Fibroblast of mammary gland (primary cell): ENCODE results near the gene NHLRC1.

Source experiments
- DNase-seq: peaks from one replicate; pipeline ENCODE4 v3.0.0-alpha.2; 2010; ENCODE audit warnings: low read depth
- H3K4me3 ChIP-seq: 2 replicates; pipeline ENCODE4 v1.5.1; 2011; ENCODE audit warnings: low read depth, mild to moderate bottlenecking, low read length, moderate library complexity; ENCODE audit not compliant: control insufficient read depth
- TF ChIP-seq, protein P1 (sequence below): conservative IDR thresholded peaks from 2 replicates; pipeline ENCODE4 v1.5.1; 2011; ENCODE audit warnings: low read depth, low read length, inconsistent platforms; ENCODE audit not compliant: control insufficient read depth, insufficient read depth

Gene NHLRC1

GRCh38 chr6:18161431-18161830, 39.0 kb upstream of the NHLRC1 start:
- H3K4me3 ChIP-seq: no peak overlapping the region
- DNase-seq: no peak
- TF ChIP-seq, protein P1, sequence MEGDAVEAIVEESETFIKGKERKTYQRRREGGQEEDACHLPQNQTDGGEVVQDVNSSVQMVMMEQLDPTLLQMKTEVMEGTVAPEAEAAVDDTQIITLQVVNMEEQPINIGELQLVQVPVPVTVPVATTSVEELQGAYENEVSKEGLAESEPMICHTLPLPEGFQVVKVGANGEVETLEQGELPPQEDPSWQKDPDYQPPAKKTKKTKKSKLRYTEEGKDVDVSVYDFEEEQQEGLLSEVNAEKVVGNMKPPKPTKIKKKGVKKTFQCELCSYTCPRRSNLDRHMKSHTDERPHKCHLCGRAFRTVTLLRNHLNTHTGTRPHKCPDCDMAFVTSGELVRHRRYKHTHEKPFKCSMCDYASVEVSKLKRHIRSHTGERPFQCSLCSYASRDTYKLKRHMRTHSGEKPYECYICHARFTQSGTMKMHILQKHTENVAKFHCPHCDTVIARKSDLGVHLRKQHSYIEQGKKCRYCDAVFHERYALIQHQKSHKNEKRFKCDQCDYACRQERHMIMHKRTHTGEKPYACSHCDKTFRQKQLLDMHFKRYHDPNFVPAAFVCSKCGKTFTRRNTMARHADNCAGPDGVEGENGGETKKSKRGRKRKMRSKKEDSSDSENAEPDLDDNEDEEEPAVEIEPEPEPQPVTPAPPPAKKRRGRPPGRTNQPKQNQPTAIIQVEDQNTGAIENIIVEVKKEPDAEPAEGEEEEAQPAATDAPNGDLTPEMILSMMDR: no peak

DNA sequence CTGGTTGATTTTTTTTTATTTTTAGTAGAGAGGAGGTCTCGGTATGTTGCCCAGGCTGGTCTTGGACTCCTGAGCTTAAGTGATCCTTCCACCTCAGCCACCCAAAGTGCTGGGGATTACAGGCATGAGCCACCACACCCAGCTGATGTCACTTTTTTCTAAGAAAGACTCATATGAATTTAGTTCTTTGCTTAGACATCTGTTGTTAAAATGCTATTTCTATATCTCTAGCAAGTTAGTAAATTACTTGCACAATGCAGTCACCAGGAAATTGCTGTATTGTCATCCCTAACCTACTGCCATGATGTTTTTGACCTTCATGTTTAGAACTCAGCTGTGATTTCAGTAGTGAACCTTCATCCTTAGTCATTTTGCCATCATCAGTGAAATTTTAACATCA, 38.4 kb upstream of the NHLRC1 start:
- TF ChIP-seq, protein P1: no peak
- DNase-seq: no peak
- H3K4me3 ChIP-seq: no peak overlapping the region

DNA sequence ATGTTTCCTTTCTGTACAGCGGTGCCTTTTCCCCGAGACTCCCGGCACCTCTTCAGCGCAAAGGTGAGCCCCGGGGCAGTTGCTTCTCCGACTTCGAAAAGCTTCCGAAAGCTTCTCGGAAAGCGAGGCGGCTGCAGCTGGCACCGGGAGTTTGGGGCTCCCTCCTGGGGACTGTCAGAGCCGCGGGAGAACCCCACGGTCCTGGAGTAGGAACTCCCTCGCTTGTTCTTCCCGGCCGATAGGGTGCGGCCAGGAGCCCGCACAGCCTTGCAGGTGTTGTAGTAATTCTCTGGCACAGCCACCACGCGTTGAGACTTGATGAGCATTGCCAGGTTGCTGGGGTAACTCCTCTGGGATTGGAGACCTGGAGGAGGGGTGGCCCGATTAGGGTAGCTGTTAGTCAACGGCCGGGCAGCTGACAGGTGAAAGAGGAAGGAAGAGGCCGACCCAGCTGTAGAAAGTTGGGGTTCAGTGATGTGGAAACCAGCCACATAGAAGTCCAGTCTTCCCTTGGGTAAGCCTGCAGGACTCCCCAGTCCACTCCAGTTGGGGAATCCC, 33.5 kb upstream of the NHLRC1 start:
- peak overlapping the region; percentile 89 for H3K4me3 ChIP-seq
- TF ChIP-seq, protein P1: peak; percentile 13
- DNase-seq: no peak

DNA sequence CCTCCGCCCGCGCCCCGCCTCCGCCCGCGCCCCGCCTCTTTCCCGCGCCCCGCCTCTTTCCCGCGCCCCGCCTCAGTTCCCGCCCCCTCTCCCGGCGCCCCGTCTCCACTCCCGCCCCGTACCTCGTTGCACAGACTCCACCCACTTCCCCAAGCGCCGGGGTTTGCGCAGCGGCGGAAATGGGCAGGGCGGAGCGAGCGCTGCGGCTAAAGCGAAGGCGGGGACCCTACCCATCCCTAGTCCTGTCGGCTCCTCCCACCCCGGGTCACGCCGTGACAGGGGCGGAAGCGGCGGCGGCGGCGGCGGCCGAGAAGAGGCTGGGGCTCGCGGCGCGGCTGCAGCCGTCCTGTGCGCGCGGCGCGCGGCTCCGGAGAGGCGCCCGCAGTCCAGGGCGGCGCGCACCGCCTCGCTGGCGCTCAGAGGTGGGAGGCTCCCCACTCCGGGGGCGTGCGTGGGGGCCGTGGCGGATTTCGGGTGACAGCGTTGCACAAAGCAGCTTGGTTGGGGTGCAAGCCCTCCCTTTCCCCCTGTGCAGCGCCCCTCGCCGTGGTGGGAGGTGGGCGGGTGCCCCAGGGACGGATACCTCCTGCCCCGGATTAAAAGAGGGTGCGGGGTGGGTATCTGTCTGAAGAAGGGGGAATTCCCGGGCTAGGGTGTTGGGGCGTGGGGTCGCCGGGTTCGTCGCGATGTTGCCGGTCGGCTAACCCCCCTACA, 32.8 kb upstream of the NHLRC1 start, which contains the start of gene KDM1B:
KDM1B (plus strand) TSS at position 273 of the 714 bp plus-strand sequence. CDS start 4,474 bp downstream, outside the sequence.
- peak; percentile 96 for DNase-seq
- H3K4me3 ChIP-seq: peak within 1 kb of the TSS; percentile 98
- TF ChIP-seq, protein P1: no peak

- DNase-seq: no peak
- TF ChIP-seq, protein P1: no peak
- peak within 1 kb of the TSS; percentile 98 for H3K4me3 ChIP-seq
Measured at GRCh38 chr6:18154507-18155149, 32.2 kb upstream of the NHLRC1 start, which contains the start of gene TPMT. Gene TPMT (minus strand): TSS chr6:18155077. CDS start chr6:18149127, 5,950 bp downstream.

DNA sequence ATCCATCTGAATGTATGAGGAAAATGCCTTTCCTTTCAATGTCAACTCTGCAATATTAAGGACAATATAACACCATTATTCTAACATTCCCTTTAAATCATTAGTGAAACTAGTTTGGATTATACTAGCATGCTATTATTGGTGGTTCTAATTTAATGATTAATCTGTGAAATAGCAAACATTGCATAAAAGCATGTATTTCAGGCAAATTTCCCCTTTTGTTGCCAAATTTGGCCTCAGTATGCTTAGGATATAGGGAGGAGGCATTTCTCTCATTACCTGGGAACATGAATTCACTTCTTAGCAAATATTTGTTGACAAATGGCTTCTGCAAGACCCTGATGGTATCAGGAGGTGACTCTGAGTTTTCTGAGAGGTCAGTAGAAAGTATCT, 30.8 kb upstream of the NHLRC1 start:
- TF ChIP-seq, protein P1: no peak
- peak overlapping the region; percentile 98 for H3K4me3 ChIP-seq
- DNase-seq: no peak
